Tibial nerve (tissue), 4 donors: Measurements from ENCODE around the gene NFASC. TPM values are rescaled to one million over a fixed set of nuclear protein-coding genes. Genes with fewer than 3 reads are reported as not detected.

Experiments
- DNase-seq, 2 donors: peaks; one replicate each; pipeline ENCODE4 v3.0.0-alpha.2; 2019; ENCODE audit warnings: low spot score in 2 of 2
- H3K27ac ChIP-seq, 4 donors: fragments of 200-600 bp; sonication (generic) in 3 of 4; one replicate each; pipeline ENCODE4 v1.5.1; 2017 to 2019; ENCODE audit warnings: mild to moderate bottlenecking in 1 of 4
- H3K27me3 ChIP-seq, 2 donors: fragments of 200-600 bp; sonication (generic) in 1 of 2; one replicate each; pipeline versions ENCODE4 v1.5.1 to v1.6.0; 2017 to 2019
- H3K36me3 ChIP-seq, 3 donors: fragments of 200-600 bp; sonication (generic); one replicate each; pipeline ENCODE4 v1.5.1; 2018 to 2019
- H3K4me1 ChIP-seq, 4 donors: fragments of 200-600 bp; sonication (generic) in 3 of 4; one replicate each; pipeline ENCODE4 v1.5.1; 2017 to 2019
- H3K4me3 ChIP-seq, 4 donors: fragments of 200-600 bp; sonication (generic) in 3 of 4; one replicate each; pipeline ENCODE4 v1.5.1; 2017 to 2019; ENCODE audit warnings: mild to moderate bottlenecking in 1 of 4, moderate library complexity in 1 of 4
- H3K9me3 ChIP-seq, 4 donors: fragments of 200-600 bp; sonication (generic) in 3 of 4; one replicate each; pipeline ENCODE4 v1.5.1; 2017 to 2019
- CTCF ChIP-seq, 5 experiments: fragments of 200-600 bp in 3 of 5; fragments of 450-650 bp in 2 of 5; sonication (generic) in 3 of 5; IDR thresholded peaks; one replicate each; pipeline ENCODE4 v1.5.1; 2016 to 2019; ENCODE audit warnings: antibody characterized with exemption in 5 of 5, mild to moderate bottlenecking in 3 of 5, moderate library complexity in 2 of 5
- EP300 ChIP-seq, 2 donors: sonication (generic); formaldehyde crosslinking; IDR thresholded peaks; one replicate each; pipeline ENCODE4 v1.6.1; 2017; ENCODE audit warnings: antibody characterized with exemption in 2 of 2, mild to moderate bottlenecking in 1 of 2
- POLR2A ChIP-seq, 2 donors: fragments of 450-650 bp; IDR thresholded peaks; one replicate each; pipeline ENCODE4 v1.6.1; 2017; ENCODE audit warnings: antibody characterized with exemption in 2 of 2, mild to moderate bottlenecking in 2 of 2, moderate library complexity in 2 of 2
- WGBS, 2 donors: methylation state at CpG; one replicate each; pipeline ENCODE4 v1.1.5; 2018; 5-methylcytosine and 5-hydroxymethylcytosine counted together
- total RNA-seq, 4 donors: library from RNA; depleted of rRNA; stranded (reverse); fragments of >200 nt; gene quantifications; one replicate each; pipeline ENCODE4 v1.1.0, GENCODE V29; 2016

Gene NFASC
- total RNA-seq, 4 donors from 2014 or later = 69.9 to 112 (median 94.0) TPM

DNA sequence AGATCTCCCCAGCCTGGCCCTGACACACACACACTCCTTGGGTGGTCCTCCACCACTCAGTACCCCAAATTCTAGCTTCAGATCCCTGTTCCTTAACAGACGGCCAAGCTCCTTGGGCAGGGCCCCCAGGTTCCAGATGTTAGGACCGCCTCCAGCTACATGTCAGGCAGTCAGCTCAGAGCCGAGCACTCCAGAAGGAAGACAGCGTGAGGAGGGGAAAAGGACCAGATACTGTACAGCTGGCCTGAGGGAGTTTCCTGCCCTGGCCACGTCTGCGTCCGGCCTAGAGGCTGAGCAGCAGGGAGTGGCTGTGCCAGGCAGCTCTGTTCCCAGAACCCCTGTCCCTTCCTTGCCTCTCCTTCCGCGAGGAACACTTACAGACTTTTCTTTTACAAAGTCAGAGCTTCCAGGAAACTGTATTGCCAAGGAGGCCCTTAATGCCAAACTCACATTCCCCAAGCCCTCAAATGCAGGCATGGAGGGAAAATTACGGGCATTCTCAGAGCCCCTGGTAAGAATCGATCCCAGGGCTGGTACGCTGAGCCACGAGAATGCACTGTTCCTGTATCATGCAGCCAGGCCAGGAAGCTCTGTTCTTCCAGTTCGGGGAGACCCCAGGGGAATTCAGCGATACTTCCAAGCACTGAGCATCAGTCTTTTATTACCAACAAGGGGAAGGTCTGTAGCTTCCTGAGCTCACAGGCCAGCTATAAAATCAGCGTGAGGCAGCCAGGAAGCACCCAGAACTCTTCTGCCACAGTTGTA is 127.1 kb downstream of the NFASC start:
- no peak for DNase-seq
- H3K27ac ChIP-seq = peak overlapping the region in 2 of 4 donors; percentile 43 to 53
- TF ChIP-seq POLR2A (IDR thresholded peaks at IDR 0.05) (no peak), CTCF (IDR thresholded peaks at IDR 0.05) (no peak), EP300 (IDR thresholded peaks at IDR 0.05) (no peak)

DNA sequence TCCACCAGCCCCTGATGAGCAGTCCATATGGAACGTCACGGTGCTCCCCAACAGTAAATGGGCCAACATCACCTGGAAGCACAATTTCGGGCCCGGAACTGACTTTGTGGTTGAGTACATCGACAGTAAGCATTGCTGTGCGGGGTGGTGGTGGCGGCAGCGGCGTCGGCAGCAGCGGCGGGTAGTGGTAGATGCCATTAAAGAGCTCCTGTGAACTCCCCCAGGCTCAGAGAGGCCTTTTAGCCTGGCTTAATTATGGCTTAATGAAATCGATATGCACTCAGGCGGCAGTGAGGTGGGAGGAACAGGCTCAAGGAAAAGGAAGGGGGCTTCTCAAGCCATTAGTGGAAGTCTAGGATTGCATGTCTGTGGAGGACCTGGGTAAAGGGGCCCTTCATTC is 130.5 kb downstream of the NFASC start:
- H3K27me3 ChIP-seq = no peaks in the 10 kb centered on the region
- H3K4me3 ChIP-seq = no peak overlapping the region
- H3K9me3 ChIP-seq = no peaks in the 10 kb centered on the region
- no peaks in the 10 kb centered on the region for H3K36me3 ChIP-seq
- WGBS, 2 donors = 95 to 96% methylated on average over 14 of the region's 14 CpGs
- peaks cover 0 to 47% (median 12%) of the 10 kb centered on the region in 4 donors for H3K4me1 ChIP-seq
- H3K27ac ChIP-seq = no peak overlapping the region
- TF ChIP-seq POLR2A (IDR thresholded peaks at IDR 0.05) = no peak
- no peak for TF ChIP-seq CTCF (IDR thresholded peaks at IDR 0.05)
- TF ChIP-seq EP300 (IDR thresholded peaks at IDR 0.05) = no peak
- DNase-seq = no peak

More for the DNA sequence above, 127.1 kb downstream of the NFASC start:
- no peak overlapping the region for H3K4me3 ChIP-seq
- no peaks in the 10 kb centered on the region for H3K36me3 ChIP-seq
- H3K4me1 ChIP-seq = peaks cover 0 to 35% (median 11%) of the 10 kb centered on the region in 4 donors
- H3K27me3 ChIP-seq = no peaks in the 10 kb centered on the region
- H3K9me3 ChIP-seq = no peaks in the 10 kb centered on the region
- 50 to 55% methylated on average over 12 to 14 of the region's 16 CpGs for WGBS, 2 donors

GRCh38 chr1:205002705-205003104 is 132.0 kb downstream of the NFASC start:
- Histone ChIP-seq H3K36me3 (no peaks in the 10 kb centered on the region), H3K27ac (no peak overlapping the region), H3K9me3 (no peaks in the 10 kb centered on the region), H3K27me3 (no peaks in the 10 kb centered on the region), H3K4me3 (no peak overlapping the region), H3K4me1 (peaks cover 0 to 35% (median 8%) of the 10 kb centered on the region in 4 donors)
- no peak for TF ChIP-seq POLR2A (IDR thresholded peaks at IDR 0.05)
- TF ChIP-seq CTCF (IDR thresholded peaks at IDR 0.05) = no peak
- no peak for DNase-seq
- WGBS, 2 donors = 77 to 84% methylated on average over 7 of the region's 7 CpGs

- DNase-seq = no peak
- H3K4me1 ChIP-seq = peaks cover 0 to 28% (median 7%) of the 10 kb centered on the region in 4 donors
- H3K9me3 ChIP-seq = no peaks in the 10 kb centered on the region
- no peaks in the 10 kb centered on the region for H3K27me3 ChIP-seq
- H3K27ac ChIP-seq = peak overlapping the region in 2 of 4 donors; percentile 41 to 71
- WGBS, 2 donors = 58 to 62% methylated on average over 10 of the region's 10 CpGs
- TF ChIP-seq CTCF (IDR thresholded peaks at IDR 0.05) (no peak), POLR2A (IDR thresholded peaks at IDR 0.05) (no peak), EP300 (IDR thresholded peaks at IDR 0.05) (no peak)
- no peaks in the 10 kb centered on the region for H3K36me3 ChIP-seq
- H3K4me3 ChIP-seq = no peak overlapping the region
These were observed 132.9 kb downstream of the NFASC start for GRCh38 chr1:205003358-205004131.

DNA sequence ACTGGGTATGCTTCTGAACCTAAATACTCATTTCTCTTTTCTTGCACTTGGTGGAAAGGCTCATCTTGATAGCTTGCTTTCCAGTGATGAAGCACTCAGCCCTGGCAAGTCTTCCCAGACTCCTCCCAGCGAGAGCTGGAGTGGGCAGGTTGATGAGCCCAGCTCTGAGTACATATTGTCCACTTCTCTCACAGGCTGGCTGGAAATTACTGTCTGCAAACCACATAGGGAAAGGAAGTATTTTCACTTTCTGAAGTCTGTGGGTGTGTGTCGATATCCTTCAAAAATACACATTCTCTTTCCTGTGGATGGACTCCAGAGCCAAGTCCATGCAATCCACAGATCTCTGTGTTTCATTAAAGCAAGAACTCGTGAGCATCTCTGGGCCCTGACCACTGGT is 133.7 kb downstream of the NFASC start:
- Histone ChIP-seq H3K27ac (peak overlapping the region in 2 of 4 donors; percentile 41 to 71), H3K27me3 (no peaks in the 10 kb centered on the region), H3K4me3 (no peak overlapping the region), H3K36me3 (no peaks in the 10 kb centered on the region), H3K9me3 (no peaks in the 10 kb centered on the region), H3K4me1 (peaks cover 0 to 28% (median 7%) of the 10 kb centered on the region in 4 donors)
- DNase-seq = peak in 1 of 2 donors; percentile 43
- TF ChIP-seq POLR2A (IDR thresholded peaks at IDR 0.05) (no peak), CTCF (IDR thresholded peaks at IDR 0.05) (no peak), EP300 (IDR thresholded peaks at IDR 0.05) (no peak)
- 30 to 59% methylated on average over 3 of the region's 3 CpGs for WGBS, 2 donors
